ENCODE results near the gene HOXD3. TPM values are rescaled to one million over a fixed set of nuclear protein-coding genes. Genes with fewer than 3 reads are reported as not detected.

Gene HOXD3
- total and polyA plus RNA-seq, 2 of the 8 experiments (the other 6 are each of a cell fraction or from before 2014, with no cell fraction given): not detected

- H3K4ac ChIP-seq (replicated peaks; ENCODE audit: insufficient read length, low read depth, low read length): no peak overlapping the region
- H3K18ac ChIP-seq (ENCODE audit: extremely low read depth, low read length): no peak overlapping the region
- H3K27me3 ChIP-seq (replicated peaks in 1 of 4; ENCODE audit: control insufficient read depth in 3 of 4, extremely low read depth in 1 of 4, insufficient read depth in 3 of 4, low read length in 3 of 4): peaks cover 91 to 100% (median 98%) of the 10 kb centered on the region in 4 experiments
- H3K79me1 ChIP-seq (ENCODE audit: low read depth, low read length): no peaks in the 10 kb centered on the region
- WGBS, 2 experiments (ENCODE audit: extremely low coverage in 1 of 2, insufficient coverage in 1 of 2, insufficient read length in 1 of 2, insufficient replicate concordance in 2 of 2, low coverage in 1 of 2, low lambda C conversion rate in 2 of 2, missing lambda C conversion rate in 1 of 2): 40% methylated on average over 4 of the region's 4 CpGs; no CpG with 5 or more reads in 1 of the 2 experiments
- H4K8ac ChIP-seq (ENCODE audit: extremely low read depth, insufficient read depth, low read length): no peak overlapping the region
- DNase-seq (ENCODE audit: low read depth in 1 of 2, low spot score in 2 of 2) (no peak), FAIRE-seq (no peak)
- H2BK20ac ChIP-seq (ENCODE audit: low read length): no peak overlapping the region
- no peak overlapping the region for H3K4me2 ChIP-seq (ENCODE audit: insufficient read depth in 1 of 2, low read depth in 2 of 2, low read length in 2 of 2)
- no peak overlapping the region for H3K14ac ChIP-seq (ENCODE audit: insufficient read length)
- ChIA-PET CTCF (ENCODE audit: partially characterized antibody) (interaction anchor here (0.9 to 4.5 kb wide), 13 partner anchors 9 to 324 kb away, joined by 3 to 30 read pairs (median 5); partner anchors contain the start of genes HOXD10 and HOXD4), POLR2A (ENCODE audit: partially characterized antibody) (no interaction called here)
- no peak overlapping the region for H2AK5ac ChIP-seq (ENCODE audit: low read depth, low read length)
- H3K4me3 ChIP-seq (ENCODE audit: extremely low read depth in 1 of 4, insufficient read depth in 2 of 4, low read depth in 3 of 4, low read length in 4 of 4): no peak overlapping the region
- no peaks in the 10 kb centered on the region for H3K79me2 ChIP-seq (ENCODE audit: control insufficient read depth in 1 of 2, insufficient read depth in 2 of 2, low read length in 2 of 2)
- H3K23me2 ChIP-seq (ENCODE audit: low read depth, low read length): peaks cover 3% of the 10 kb centered on the region; the same call in 1 of the 2 replicates
- H3K9me3 ChIP-seq (ENCODE audit: insufficient read depth in 2 of 2, low read depth in 1 of 2, low read length in 1 of 2): no peaks in the 10 kb centered on the region
- no peak overlapping the region for H3K9ac ChIP-seq (replicated peaks in 1 of 4; ENCODE audit: extremely low read depth in 1 of 4, low read depth in 3 of 4, low read length in 3 of 4)
- H2BK15ac ChIP-seq (ENCODE audit: low read length): no peak overlapping the region
- H2AFZ ChIP-seq (ENCODE audit: low read length): no peak overlapping the region
- H2BK5ac ChIP-seq (ENCODE audit: low read depth, low read length): no peak overlapping the region
- H3K56ac ChIP-seq (replicated peaks; ENCODE audit: insufficient read length, low read depth, low read length): no peak overlapping the region
- no peak overlapping the region for H2BK12ac ChIP-seq (ENCODE audit: low read depth, low read length)
- peaks cover 0 to 19% (median 0%) of the 10 kb centered on the region in 4 experiments; a peak in 1 of 8 replicates for H3K36me3 ChIP-seq (ENCODE audit: control insufficient read depth in 2 of 4, insufficient read depth in 4 of 4, low read length in 3 of 4)
- no peak overlapping the region for H3K23ac ChIP-seq (ENCODE audit: insufficient read length)
- no peak overlapping the region for H3K27ac ChIP-seq (ENCODE audit: low read depth, low read length)
- H2BK120ac ChIP-seq (replicated peaks; ENCODE audit: low read depth, low read length): no peak overlapping the region
- H4K5ac ChIP-seq (ENCODE audit: insufficient read length, low read depth, low read length): no peak overlapping the region
- H3K4me1 ChIP-seq (replicated peaks in 1 of 4; ENCODE audit: control insufficient read depth in 3 of 4, insufficient read depth in 4 of 4, low read length in 3 of 4): peaks cover 3 to 15% (median 5%) of the 10 kb centered on the region in 4 experiments
- no peak overlapping the region for H4K91ac ChIP-seq (replicated peaks; ENCODE audit: insufficient read length, low read length)
- H4K20me1 ChIP-seq (replicated peaks in 1 of 2; ENCODE audit: control insufficient read depth in 1 of 2, insufficient read depth in 2 of 2, low read length in 2 of 2): peaks cover 14 to 33% of the 10 kb centered on the region in 2 experiments
- TF ChIP-seq BACH1 (IDR thresholded peaks at IDR 0.05; ENCODE audit: low read length) (no peak), HDAC6 (IDR thresholded peaks at IDR 0.05; ENCODE audit: low read depth, low read length) (no peak), PHF8 (conservative IDR thresholded peaks at IDR 0.05; ENCODE audit: low read depth, low read length) (no peak)
These were observed 25.3 kb upstream of the HOXD3 start for GRCh38 chr2:176131848-176132158.
